Common myeloid progenitor, CD34-positive (primary cell): ENCODE results near the gene MYO3B.
"Not testable (repeated sequence)": the region's sequence is repeated elsewhere in the genome, so short reads cannot be mapped to it uniquely, and the experiment has no call there.

Source experiments
- CTCF ChIA-PET: fragments of 350-600 bp; sonication (Branson Sonifier 250); formaldehyde crosslinking; loops from one replicate; lab custom pipeline; 2021; ENCODE audit warnings: antibody characterized with exemption; lab: Charles Lee
- POLR2A ChIA-PET: fragments of 350-600 bp; sonication (Branson Sonifier 250); formaldehyde crosslinking; loops from one replicate; lab custom pipeline; 2021; ENCODE audit warnings: antibody characterized with exemption; lab: Charles Lee
- DNase-seq, 3 donors: peaks; one replicate each; pipeline versions ENCODE4 v3.0.0 to v3.0.0-alpha.2; 2013
- H3K27ac ChIP-seq, 2 experiments: 1 replicate in 1 of 2; 2 replicates in 1 of 2; pipeline ENCODE4 v1.7.0; 2013; ENCODE audit warnings: inconsistent platforms in 2 of 2, low read length in 2 of 2, mild to moderate bottlenecking in 2 of 2, low read depth in 1 of 2, moderate library complexity in 1 of 2; ENCODE audit not compliant: severe bottlenecking in 2 of 2, insufficient read depth in 1 of 2, poor library complexity in 1 of 2
- H3K27me3 ChIP-seq, 5 experiments: replicated peaks in 2 of 5; 1 replicate in 3 of 5; 2 replicates in 2 of 5; pipeline versions ENCODE4 v1.6.1 to v1.7.0; 2013; ENCODE audit warnings: low read length in 4 of 5, mild to moderate bottlenecking in 2 of 5, moderate library complexity in 2 of 5, inconsistent platforms in 1 of 5; ENCODE audit not compliant: insufficient read depth in 5 of 5, control insufficient read depth in 4 of 5
- H3K36me3 ChIP-seq, 4 experiments: 1 replicate in 2 of 4; 2 replicates in 2 of 4; pipeline versions ENCODE4 v1.6.1 to v1.7.0; 2013; ENCODE audit warnings: low read length in 3 of 4, control low read depth in 1 of 4, mild to moderate bottlenecking in 1 of 4; ENCODE audit not compliant: control insufficient read depth in 4 of 4, insufficient read depth in 4 of 4
- H3K4me1 ChIP-seq, 4 experiments: 1 replicate in 3 of 4; 2 replicates in 1 of 4; pipeline versions ENCODE4 v1.6.1 to v1.7.1; 2013; ENCODE audit warnings: low read length in 3 of 4, mild to moderate bottlenecking in 3 of 4, control low read depth in 1 of 4, inconsistent platforms in 1 of 4, moderate library complexity in 1 of 4; ENCODE audit not compliant: control insufficient read depth in 4 of 4, insufficient read depth in 4 of 4; ENCODE audit errors: control extremely low read depth in 1 of 4
- H3K4me3 ChIP-seq, 7 experiments: 1 replicate in 4 of 7; 2 replicates in 3 of 7; pipeline versions ENCODE4 v1.5.1 to v1.7.0; 2013; ENCODE audit warnings: mild to moderate bottlenecking in 7 of 7, low read length in 6 of 7, moderate library complexity in 6 of 7, inconsistent platforms in 2 of 7, low read depth in 2 of 7, control low read depth in 1 of 7; ENCODE audit not compliant: insufficient read depth in 4 of 7, control insufficient read depth in 1 of 7; ENCODE audit errors: extremely low read depth in 1 of 7
- H3K9me3 ChIP-seq, 5 experiments: 1 replicate in 4 of 5; 2 replicates in 1 of 5; pipeline versions ENCODE4 v1.6.1 to v1.7.1; 2013; ENCODE audit warnings: low read length in 4 of 5, mild to moderate bottlenecking in 2 of 5, inconsistent platforms in 1 of 5, low read depth in 1 of 5, moderate library complexity in 1 of 5; ENCODE audit not compliant: control insufficient read depth in 4 of 5, insufficient read depth in 2 of 5; ENCODE audit errors: control extremely low read depth in 1 of 5
- WGBS: methylation state at CpG from one replicate; pipeline ENCODE4 v1.1.5; 2013; ENCODE audit not compliant: insufficient coverage; 5-methylcytosine and 5-hydroxymethylcytosine counted together

Gene MYO3B

DNA sequence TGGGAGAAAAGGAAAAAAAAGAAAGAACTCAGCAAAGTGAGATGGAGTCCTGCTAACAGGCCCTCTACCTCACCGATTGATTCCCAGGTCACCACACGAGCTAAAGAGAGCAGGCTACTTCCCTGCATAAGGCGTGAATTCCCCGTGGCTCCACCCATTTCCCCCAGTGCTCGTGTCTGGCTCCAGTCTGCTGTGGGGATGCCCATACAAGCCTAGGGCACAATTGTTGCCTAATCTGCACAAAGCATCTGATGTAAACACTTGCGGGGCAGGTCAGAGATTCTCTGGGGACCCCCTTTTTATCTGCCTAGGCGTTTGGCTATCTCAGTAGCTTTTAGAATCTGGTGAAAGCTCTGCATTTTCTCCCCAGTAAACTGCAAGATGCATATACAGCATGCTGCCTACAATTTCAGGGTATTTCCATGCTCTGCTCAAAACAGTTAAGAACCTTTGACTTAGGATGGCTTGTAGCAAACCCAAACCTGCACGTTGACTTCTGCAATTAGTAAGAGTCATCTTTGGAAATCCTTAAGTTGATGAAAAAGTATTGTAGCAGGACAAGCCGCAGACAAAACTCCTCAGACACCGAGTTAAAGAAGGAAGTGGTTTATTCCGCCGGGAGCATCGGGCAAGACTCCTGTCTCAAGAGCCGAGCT, 34.8 kb downstream of the MYO3B start:
- no peak overlapping the region for H3K27ac ChIP-seq
- peaks cover 0 to 21% (median 3%) of the 10 kb centered on the region in 5 experiments for H3K9me3 ChIP-seq
- H3K27me3 ChIP-seq = no peaks in the 10 kb centered on the region
- H3K4me3 ChIP-seq = no peak overlapping the region
- H3K4me1 ChIP-seq = peaks cover 0 to 5% (median 0%) of the 10 kb centered on the region in 4 experiments
- H3K36me3 ChIP-seq = no peaks in the 10 kb centered on the region
- POLR2A ChIA-PET = no interaction called here
- DNase-seq = peak in 2 of 3 donors; percentile 40 to 48
- CTCF ChIA-PET = no interaction called here
- 37% methylated on average over 14 of the region's 14 CpGs for WGBS

DNA sequence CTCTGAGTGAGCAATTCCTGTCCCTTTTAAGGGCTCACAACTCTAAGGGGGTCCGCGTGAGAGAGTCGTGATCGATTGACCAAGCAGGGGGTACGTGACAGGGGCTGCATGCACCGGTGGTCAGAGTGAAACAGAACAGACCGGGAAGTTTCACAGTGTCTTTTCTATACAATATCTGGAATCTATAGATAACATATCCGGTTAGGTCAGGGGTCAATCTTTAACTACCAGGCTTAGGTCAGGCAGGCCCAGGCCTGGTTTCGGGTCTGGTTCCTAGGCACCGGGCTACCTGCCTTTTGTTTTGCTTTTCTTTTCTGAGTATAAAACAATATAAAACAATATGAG, 35.3 kb downstream of the MYO3B start:
- CTCF ChIA-PET, DNase-seq, H3K4me1 ChIP-seq, POLR2A ChIA-PET, H3K27ac ChIP-seq, H3K27me3 ChIP-seq, H3K4me3 ChIP-seq, H3K36me3 ChIP-seq: not testable (repeated sequence)
- WGBS = 58% methylated on average over 7 of the region's 10 CpGs
- H3K9me3 ChIP-seq = peaks cover 0 to 16% (median 2%) of the 10 kb centered on the region in 5 experiments

DNA sequence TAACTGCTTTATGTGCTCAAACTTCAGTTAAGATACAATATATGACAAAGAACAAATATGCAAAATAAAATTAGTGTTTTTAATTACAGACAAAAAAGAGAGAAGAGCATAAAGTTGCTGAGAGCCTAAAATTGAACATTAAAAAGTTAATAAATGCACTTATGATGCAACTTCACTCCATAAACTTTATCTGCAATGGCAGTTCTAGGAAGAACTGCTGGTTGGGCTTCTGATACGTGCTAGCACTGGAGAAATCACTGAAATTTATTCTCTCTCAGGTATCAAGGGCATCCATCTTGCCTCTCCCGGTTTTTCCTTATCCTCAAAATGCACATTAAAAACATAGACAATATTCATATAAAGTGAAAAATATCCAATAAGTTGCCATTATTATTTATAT, 35.7 kb downstream of the MYO3B start:
- no peak overlapping the region for H3K4me3 ChIP-seq
- peaks cover 0 to 16% (median 2%) of the 10 kb centered on the region in 5 experiments for H3K9me3 ChIP-seq
- H3K27me3 ChIP-seq = no peaks in the 10 kb centered on the region
- ChIA-PET POLR2A (no interaction called here), CTCF (no interaction called here)
- H3K4me1 ChIP-seq = peaks cover 0 to 5% (median 0%) of the 10 kb centered on the region in 4 experiments
- WGBS = 40% methylated on average over 1 of the region's 2 CpGs
- no peaks in the 10 kb centered on the region for H3K36me3 ChIP-seq
- no peak for DNase-seq
- H3K27ac ChIP-seq = no peak overlapping the region

DNA sequence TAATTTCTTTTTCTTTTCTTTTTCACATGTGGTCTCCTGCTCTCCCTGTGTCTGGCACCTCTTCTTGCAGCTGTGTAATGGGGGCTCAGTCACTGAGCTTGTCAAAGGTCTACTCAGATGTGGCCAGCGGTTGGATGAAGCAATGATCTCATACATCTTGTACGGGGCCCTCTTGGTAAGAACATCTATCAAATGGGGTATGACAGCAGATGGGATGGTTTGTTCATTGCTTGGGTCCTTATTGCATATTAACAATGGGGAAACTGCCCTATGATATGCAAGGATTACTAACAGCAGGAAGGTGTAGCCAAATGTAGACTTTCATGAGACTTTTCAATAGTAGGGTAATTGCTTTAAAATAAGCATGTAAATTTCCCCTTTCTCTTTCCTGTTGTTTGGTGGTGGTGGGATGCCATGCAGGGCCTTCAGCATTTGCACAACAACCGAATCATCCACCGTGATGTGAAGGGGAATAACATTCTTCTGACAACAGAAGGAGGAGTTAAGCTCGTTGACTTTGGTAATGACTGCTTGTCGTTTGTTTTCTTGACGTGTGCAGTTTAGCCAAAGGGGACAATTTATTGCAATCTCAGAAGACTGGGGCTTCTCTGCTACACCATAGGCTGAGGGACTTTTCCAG, 36.5 kb downstream of the MYO3B start:
- 84% methylated on average over 7 of the region's 7 CpGs for WGBS
- Histone ChIP-seq H3K27ac (no peak overlapping the region), H3K27me3 (no peaks in the 10 kb centered on the region), H3K36me3 (no peaks in the 10 kb centered on the region), H3K4me1 (peaks cover 0 to 5% (median 0%) of the 10 kb centered on the region in 4 experiments), H3K4me3 (peak overlapping the region in 1 of 7 experiments; percentile 9), H3K9me3 (peaks cover 0 to 11% (median 0%) of the 10 kb centered on the region in 5 experiments)
- ChIA-PET CTCF (no interaction called here), POLR2A (no interaction called here)
- no peak for DNase-seq

DNA sequence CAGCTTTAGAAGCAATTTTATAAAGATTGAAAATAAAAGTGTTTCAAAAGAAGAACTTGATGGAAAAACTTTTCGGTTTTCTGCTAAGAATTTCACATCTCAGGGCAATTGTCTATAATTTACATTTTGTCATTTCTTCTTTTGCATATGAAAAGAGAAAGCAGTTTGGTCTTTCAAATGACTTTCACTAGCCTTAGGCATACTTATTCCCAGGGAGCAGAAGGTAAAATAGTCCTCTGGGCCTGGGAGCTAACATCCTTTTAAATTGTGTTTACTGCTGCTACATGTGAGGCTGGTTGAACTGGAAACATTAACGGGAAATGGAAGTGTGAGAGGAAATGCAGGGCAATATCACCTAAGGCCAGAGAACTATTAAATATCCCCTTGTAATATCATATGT, 37.1 kb downstream of the MYO3B start:
- Histone ChIP-seq H3K9me3 (peaks cover 0 to 9% (median 0%) of the 10 kb centered on the region in 5 experiments), H3K36me3 (no peaks in the 10 kb centered on the region), H3K27me3 (no peaks in the 10 kb centered on the region), H3K27ac (no peak overlapping the region), H3K4me1 (peaks cover 0 to 5% (median 0%) of the 10 kb centered on the region in 4 experiments), H3K4me3 (no peak overlapping the region)
- WGBS = no CpG with 5 or more reads among the region's 2 CpGs
- DNase-seq = no peak
- ChIA-PET CTCF (no interaction called here), POLR2A (no interaction called here)

DNA sequence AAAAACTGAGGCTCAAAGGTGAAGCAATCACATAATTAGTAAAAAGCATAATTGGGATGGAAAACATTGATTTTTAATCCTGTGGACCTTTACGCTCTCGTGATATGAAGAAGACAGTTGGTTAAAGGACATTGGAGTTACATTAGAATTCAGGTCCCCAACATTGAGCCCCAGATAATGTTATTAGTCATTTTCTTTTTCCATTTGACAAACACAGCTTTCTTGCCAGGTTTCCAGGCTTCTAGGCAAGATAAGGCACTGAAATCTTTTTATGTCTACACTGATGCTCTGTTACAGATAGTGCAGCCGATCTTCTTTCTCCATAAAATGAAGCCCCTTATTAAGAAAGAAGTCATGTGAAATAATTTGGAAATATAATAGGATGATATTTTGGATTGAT, 38.5 kb downstream of the MYO3B start:
- DNase-seq = no peak
- no peak overlapping the region for H3K27ac ChIP-seq
- ChIA-PET POLR2A (no interaction called here), CTCF (no interaction called here)
- no peaks in the 10 kb centered on the region for H3K36me3 ChIP-seq
- 100% methylated on average over 1 of the region's 3 CpGs for WGBS
- peaks cover 0 to 2% (median 0%) of the 10 kb centered on the region in 5 experiments for H3K9me3 ChIP-seq
- peaks cover 0 to 5% (median 0%) of the 10 kb centered on the region in 4 experiments for H3K4me1 ChIP-seq
- no peak overlapping the region for H3K4me3 ChIP-seq
- H3K27me3 ChIP-seq = no peaks in the 10 kb centered on the region

DNA sequence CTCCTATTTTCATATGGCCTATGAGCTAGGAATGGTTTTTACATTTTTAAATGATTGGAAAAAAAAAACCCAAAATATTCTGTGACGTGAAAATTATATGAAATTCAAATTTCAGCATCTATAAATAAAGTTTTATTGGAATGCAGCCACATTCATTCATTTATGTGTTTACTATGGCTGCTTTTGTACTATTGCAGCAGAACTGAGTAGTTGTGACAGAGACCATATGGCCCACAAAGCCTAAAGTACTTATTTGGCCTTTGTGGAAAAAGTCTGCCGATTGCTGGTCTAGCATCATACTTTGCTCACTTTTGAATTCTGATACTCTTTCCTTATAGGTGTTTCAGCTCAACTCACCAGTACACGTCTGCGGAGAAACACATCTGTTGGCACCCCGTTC, 39.0 kb downstream of the MYO3B start:
- WGBS = 100% methylated on average over 3 of the region's 5 CpGs
- no peaks in the 10 kb centered on the region for H3K27me3 ChIP-seq
- no peak for DNase-seq
- ChIA-PET POLR2A (no interaction called here), CTCF (interaction anchor here (0.6 kb wide), 1 partner anchor 202 kb away, joined by 3 read pairs; no protein-coding TSS in a partner anchor)
- no peaks in the 10 kb centered on the region for H3K36me3 ChIP-seq
- no peak overlapping the region for H3K27ac ChIP-seq
- no peaks in the 10 kb centered on the region for H3K9me3 ChIP-seq
- peaks cover 0 to 5% (median 0%) of the 10 kb centered on the region in 4 experiments for H3K4me1 ChIP-seq
- no peak overlapping the region for H3K4me3 ChIP-seq
